Measurements from ENCODE around the gene CD69.
"Not testable (repeated sequence)": the region's sequence is repeated elsewhere in the genome, so short reads cannot be mapped to it uniquely, and the experiment has no call there.

The CD69 gene

GRCh38 chr12:9750276-9751203 lies 10.2 kb downstream of the CD69 start:
- DNase-seq (ENCODE audit: low read depth): peak; percentile 71

GRCh38 chr12:9749640-9750039 lies 11.1 kb downstream of the CD69 start:
- no peak for DNase-seq (ENCODE audit: low read depth)

GRCh38 chr12:9745199-9745598 lies 15.5 kb downstream of the CD69 start:
- no peak for DNase-seq (ENCODE audit: low read depth)

GRCh38 chr12:9742661-9743060 lies 18.0 kb downstream of the CD69 start:
- no peak for DNase-seq (ENCODE audit: low read depth)

- no peak for DNase-seq (ENCODE audit: low read depth)
Measured at GRCh38 chr12:9741726-9742125, 19.0 kb downstream of the CD69 start.

GRCh38 chr12:9740106-9740750 lies 20.5 kb downstream of the CD69 start:
- DNase-seq (ENCODE audit: low read depth): no peak

- DNase-seq (ENCODE audit: low read depth): not testable (repeated sequence)
Measured at GRCh38 chr12:9739404-9740105, 21.1 kb downstream of the CD69 start.

- not testable (repeated sequence) for DNase-seq (ENCODE audit: low read depth)
Measured at GRCh38 chr12:9738905-9739304, 21.8 kb downstream of the CD69 start.

- DNase-seq (ENCODE audit: low read depth): no peak
Measured at GRCh38 chr12:9736936-9737705, 23.6 kb downstream of the CD69 start.

- no peak for DNase-seq (ENCODE audit: low read depth)
Measured at GRCh38 chr12:9735601-9736000, 25.1 kb downstream of the CD69 start.

- no peak for DNase-seq (ENCODE audit: low read depth)
Measured at GRCh38 chr12:9732921-9733461, 27.7 kb downstream of the CD69 start, which contains the start of gene CLECL1. Gene CLECL1 (minus strand): TSS chr12:9733097.

GRCh38 chr12:9731797-9732196 lies 28.9 kb downstream of the CD69 start:
- DNase-seq (ENCODE audit: low read depth): no peak

- no peak for DNase-seq (ENCODE audit: low read depth)
Measured at GRCh38 chr12:9731393-9731792, 29.3 kb downstream of the CD69 start.

GRCh38 chr12:9730591-9730990 lies 30.1 kb downstream of the CD69 start:
- no peak for DNase-seq (ENCODE audit: low read depth)

- no peak for DNase-seq (ENCODE audit: low read depth)
Measured at GRCh38 chr12:9730011-9730410, 30.7 kb downstream of the CD69 start.

GRCh38 chr12:9729082-9729481 lies 31.6 kb downstream of the CD69 start:
- DNase-seq (ENCODE audit: low read depth): no peak

GRCh38 chr12:9727813-9728212 lies 32.9 kb downstream of the CD69 start:
- DNase-seq (ENCODE audit: low read depth): no peak

- DNase-seq (ENCODE audit: low read depth): no peak
Measured at GRCh38 chr12:9725213-9725870, 35.4 kb downstream of the CD69 start.

- DNase-seq (ENCODE audit: low read depth): no peak
Measured at GRCh38 chr12:9724023-9724422, 36.7 kb downstream of the CD69 start.

GRCh38 chr12:9721394-9722092 lies 39.2 kb downstream of the CD69 start:
- DNase-seq (ENCODE audit: low read depth): peak; percentile 80

Measured in amniotic epithelial cell (primary cell).